ENCODE measurements around the gene RFX2. TPM values are rescaled to one million over a fixed set of nuclear protein-coding genes. Genes with fewer than 3 reads are reported as not detected.
A peak's percentile ranks its signal among the peaks of the same experiment; 100 is the strongest.

RFX2 gene
- total RNA-seq, 1 donor from 2014 or later: 7.3 TPM

DNA sequence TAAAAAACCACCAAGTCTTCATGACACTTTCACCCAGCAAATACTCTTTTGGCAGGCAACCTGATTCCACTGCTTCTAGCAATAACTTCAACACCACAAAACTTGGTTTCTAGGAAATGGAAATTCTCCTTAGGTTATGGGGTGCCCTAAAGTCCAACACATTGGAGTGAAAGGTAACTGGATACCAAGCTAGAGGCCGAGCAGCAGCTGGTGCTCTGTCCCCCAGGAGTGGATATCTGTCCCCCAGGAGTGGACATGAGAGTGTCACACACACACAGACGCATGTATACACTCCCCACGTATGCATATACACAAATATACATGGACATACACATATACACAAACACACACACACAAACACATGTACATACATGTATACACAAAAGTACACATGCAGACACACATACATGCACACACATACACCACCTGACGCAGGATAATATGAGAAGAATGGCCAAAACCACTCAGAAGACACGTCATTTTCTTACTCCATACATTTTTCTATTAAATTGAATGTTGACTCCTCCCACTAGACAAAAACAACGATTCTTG, 50.8 kb downstream of the RFX2 start:
- TF ChIP-seq, protein P1, sequence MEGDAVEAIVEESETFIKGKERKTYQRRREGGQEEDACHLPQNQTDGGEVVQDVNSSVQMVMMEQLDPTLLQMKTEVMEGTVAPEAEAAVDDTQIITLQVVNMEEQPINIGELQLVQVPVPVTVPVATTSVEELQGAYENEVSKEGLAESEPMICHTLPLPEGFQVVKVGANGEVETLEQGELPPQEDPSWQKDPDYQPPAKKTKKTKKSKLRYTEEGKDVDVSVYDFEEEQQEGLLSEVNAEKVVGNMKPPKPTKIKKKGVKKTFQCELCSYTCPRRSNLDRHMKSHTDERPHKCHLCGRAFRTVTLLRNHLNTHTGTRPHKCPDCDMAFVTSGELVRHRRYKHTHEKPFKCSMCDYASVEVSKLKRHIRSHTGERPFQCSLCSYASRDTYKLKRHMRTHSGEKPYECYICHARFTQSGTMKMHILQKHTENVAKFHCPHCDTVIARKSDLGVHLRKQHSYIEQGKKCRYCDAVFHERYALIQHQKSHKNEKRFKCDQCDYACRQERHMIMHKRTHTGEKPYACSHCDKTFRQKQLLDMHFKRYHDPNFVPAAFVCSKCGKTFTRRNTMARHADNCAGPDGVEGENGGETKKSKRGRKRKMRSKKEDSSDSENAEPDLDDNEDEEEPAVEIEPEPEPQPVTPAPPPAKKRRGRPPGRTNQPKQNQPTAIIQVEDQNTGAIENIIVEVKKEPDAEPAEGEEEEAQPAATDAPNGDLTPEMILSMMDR (IDR thresholded peaks at IDR 0.05; ENCODE audit: unreplicated experiment): no peak
- H3K9me3 Mint-ChIP-seq: peaks cover 7% of the 10 kb centered on the region
- peaks cover 19% of the 10 kb centered on the region for H3K27me3 Mint-ChIP-seq (ENCODE audit: low read depth)
- H3K4me3 Mint-ChIP-seq: no peak overlapping the region
- H3K27ac Mint-ChIP-seq: no peak overlapping the region
- DNase-seq (ENCODE audit: low spot score in 2 of 2, unreplicated experiment in 2 of 2): no peak
- H3K36me3 Mint-ChIP-seq: no peaks in the 10 kb centered on the region
- peaks cover 17% of the 10 kb centered on the region for H3K4me1 Mint-ChIP-seq

DNA sequence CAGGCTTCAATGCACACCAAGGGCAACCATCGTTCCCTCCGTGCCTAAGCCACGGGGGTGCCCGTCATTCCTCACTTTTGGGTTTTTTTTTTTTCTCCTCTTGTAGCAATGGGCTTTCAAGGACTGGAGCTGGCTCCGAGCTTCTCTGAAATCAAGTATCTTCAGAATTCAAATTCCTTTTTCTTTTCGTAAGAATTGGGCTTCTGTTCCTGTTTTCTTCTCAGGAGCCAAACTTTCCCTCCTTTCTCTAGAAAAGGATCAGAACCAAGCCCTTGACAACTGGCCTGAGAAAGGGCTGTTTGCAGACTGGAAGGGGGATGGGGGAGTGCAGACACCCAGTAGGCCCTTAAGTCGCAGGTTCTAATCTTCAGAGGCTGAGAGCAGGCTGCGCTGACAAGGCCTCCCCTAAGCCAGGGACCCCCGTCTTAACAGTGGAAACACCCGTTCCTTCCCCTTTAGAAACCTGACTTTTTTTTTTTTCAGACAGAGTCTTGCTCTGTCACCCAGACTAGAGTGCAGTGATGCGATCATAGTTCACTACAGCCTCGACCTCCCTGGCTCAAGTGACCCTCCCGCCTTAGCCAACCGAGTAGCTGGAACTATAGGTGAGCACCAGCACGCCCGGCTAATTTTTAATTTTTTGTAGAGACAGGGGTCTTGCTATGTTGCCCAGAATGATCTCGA, 51.6 kb downstream of the RFX2 start:
- DNase-seq (ENCODE audit: low spot score in 2 of 2, unreplicated experiment in 2 of 2): no peak
- Mint-ChIP-seq H3K4me1 (peaks cover 17% of the 10 kb centered on the region), H3K4me3 (no peak overlapping the region), H3K36me3 (no peaks in the 10 kb centered on the region), H3K9me3 (peaks cover 8% of the 10 kb centered on the region), H3K27me3 (ENCODE audit: low read depth) (peaks cover 15% of the 10 kb centered on the region), H3K27ac (no peak overlapping the region)
- TF ChIP-seq, protein P1 (IDR thresholded peaks at IDR 0.05; ENCODE audit: unreplicated experiment): no peak

DNA sequence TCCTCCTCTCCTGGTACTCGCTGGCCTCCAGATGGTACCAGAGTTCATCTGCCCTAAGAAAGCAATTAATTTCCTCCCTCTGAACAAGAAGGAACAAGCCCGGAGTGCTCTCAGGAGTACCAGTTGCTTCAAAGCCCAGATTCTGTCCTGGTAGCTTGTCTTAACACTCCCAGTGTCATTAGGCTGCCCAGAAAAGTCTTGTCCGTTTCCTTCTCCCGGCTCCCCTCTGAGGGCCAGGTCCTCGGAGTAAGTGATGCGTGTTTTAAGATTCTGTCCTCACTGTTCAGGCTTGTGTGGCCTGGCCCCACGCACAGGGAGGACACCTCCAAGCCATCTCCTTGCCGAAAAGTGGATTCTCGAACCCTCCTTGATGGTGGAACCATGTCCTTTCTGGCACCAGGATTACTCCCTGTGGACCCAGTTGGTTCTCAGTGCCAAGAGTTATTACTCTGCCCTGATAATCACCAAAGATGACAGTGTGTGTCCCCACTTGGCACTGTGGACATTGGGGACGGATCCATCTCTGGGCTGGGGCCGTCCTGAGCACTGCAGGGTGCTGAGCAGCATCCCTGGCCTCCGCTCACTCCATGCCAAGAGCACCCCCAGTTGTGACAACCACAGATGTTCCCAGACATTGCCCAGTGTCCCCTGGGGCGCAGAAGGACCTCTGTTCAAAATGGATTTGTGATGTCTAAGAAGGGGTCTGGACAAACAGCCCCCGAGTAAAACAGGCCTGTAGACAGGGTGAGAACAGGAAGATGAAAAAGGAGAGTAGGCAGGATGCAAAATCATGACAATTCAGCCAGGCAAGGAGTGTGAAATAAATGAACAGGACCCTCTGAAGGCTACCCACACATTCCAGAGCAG, 52.4 kb downstream of the RFX2 start:
- no peak overlapping the region for H3K4me3 Mint-ChIP-seq
- peak overlapping the region; percentile 34 for H3K27ac Mint-ChIP-seq

DNA sequence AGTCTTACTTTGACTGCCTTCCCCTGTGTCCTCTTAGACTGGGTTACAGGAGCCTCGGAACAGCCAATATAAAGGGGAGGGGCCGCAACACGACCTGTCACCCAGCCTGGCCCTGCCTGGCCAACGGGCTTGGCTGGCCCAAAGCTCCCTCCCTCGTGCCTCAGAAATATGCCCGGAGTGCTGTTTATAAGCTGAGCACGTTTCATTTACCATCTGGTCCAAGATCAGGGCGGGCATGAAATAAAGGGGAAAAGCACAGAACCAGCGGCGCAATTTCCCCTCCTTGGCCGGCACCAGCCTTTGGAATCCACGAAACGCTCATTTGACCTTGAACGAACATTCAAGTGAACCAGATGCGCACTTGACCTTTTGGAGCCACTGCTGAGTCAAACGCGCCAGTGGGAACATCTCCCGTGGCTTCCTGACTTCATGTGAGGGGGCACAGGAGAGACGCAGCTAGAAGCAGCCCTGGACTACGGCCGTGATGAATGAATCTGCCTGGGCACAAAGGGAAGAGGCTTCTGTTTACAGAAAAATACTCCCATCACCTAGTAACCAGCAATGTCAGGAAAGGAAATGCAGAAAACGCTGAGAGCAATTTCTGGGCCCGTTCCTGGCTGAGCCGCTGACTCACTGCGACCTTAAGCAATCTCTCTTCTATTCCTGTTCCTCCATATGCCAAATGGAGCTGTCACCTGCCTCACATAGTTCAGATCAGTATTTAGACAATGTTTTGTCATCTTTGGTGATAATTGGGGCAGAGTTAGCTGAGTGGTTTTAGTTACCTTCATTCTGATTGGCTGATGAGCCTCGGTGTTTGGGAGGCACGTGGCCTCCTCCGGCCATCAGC, 53.3 kb downstream of the RFX2 start:
- Mint-ChIP-seq H3K9me3 (peaks cover 8% of the 10 kb centered on the region), H3K27me3 (ENCODE audit: low read depth) (peaks cover 15% of the 10 kb centered on the region), H3K4me1 (peaks cover 17% of the 10 kb centered on the region), H3K27ac (peak overlapping the region; percentile 34), H3K4me3 (no peak overlapping the region), H3K36me3 (no peaks in the 10 kb centered on the region)
- DNase-seq (ENCODE audit: low spot score in 2 of 2, unreplicated experiment in 2 of 2): peak in 1 of 2 experiments; percentile 37
- TF ChIP-seq, protein P1 (IDR thresholded peaks at IDR 0.05; ENCODE audit: unreplicated experiment): no peak

More for the DNA sequence above, 52.4 kb downstream of the RFX2 start:
- Mint-ChIP-seq H3K9me3 (peaks cover 8% of the 10 kb centered on the region), H3K27me3 (ENCODE audit: low read depth) (peaks cover 17% of the 10 kb centered on the region), H3K4me1 (peaks cover 17% of the 10 kb centered on the region), H3K36me3 (no peaks in the 10 kb centered on the region)
- TF ChIP-seq, protein P1 (IDR thresholded peaks at IDR 0.05; ENCODE audit: unreplicated experiment): no peak
- no peak for DNase-seq (ENCODE audit: low spot score in 2 of 2, unreplicated experiment in 2 of 2)

DNA sequence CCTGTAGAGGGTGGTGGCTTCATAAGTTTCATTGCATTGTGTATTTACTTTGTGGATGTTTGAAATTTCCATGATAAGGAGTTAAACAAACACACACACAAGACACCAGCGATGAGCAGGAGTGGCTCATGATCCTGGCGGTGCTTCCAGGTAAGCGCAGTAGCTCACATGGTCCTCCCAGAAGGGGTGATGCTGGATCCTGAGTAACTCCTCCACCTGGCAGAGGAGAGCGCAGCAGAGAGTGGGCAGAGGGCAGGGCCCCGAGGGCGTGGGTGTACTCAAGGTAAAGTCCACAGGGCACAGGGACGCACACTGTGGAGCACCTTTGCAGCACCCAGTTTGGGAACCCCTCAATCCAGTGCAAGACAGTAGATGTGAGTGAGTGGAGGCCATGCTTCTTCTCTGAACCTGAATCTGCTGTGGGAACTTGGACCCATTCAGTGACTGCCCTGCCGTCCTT, 54.0 kb downstream of the RFX2 start:
- Mint-ChIP-seq H3K27me3 (ENCODE audit: low read depth) (peaks cover 13% of the 10 kb centered on the region), H3K27ac (no peak overlapping the region), H3K9me3 (peaks cover 8% of the 10 kb centered on the region), H3K4me1 (peaks cover 16% of the 10 kb centered on the region), H3K36me3 (no peaks in the 10 kb centered on the region), H3K4me3 (no peak overlapping the region)
- no peak for DNase-seq (ENCODE audit: low spot score in 2 of 2, unreplicated experiment in 2 of 2)
- TF ChIP-seq, protein P1 (IDR thresholded peaks at IDR 0.05; ENCODE audit: unreplicated experiment): no peak

All from mesothelial cell of epicardium (in vitro differentiated cells).